NCI-H748 treated with DMSO at 0.1 percent for 48 hours (cell line): ENCODE data around the gene FAM3A.

Experiments used
- DNase-seq: peaks from one replicate; lab custom pipeline; 2025; lab: John Stamatoyannopoulos, UW

Gene FAM3A

GRCh38 chrX:154478728-154479622 lies 37.1 kb downstream of the FAM3A start, which contains the start of gene LAGE3:
Gene LAGE3, minus strand, starts transcription at chrX:154479281. Its CDS starts 366 bp downstream, at chrX:154478915.
- peak; percentile 88 for DNase-seq

- DNase-seq = no peak
Observed at GRCh38 chrX:154477891-154478477, 38.0 kb downstream of the FAM3A start.

- no peak for DNase-seq
Observed at GRCh38 chrX:154476821-154477220, 39.2 kb downstream of the FAM3A start.

GRCh38 chrX:154473683-154474082 lies 42.3 kb downstream of the FAM3A start:
- no peak for DNase-seq

- DNase-seq = no peak
Observed at GRCh38 chrX:154472685-154473632, 43.1 kb downstream of the FAM3A start.

GRCh38 chrX:154471839-154472684 lies 44.0 kb downstream of the FAM3A start:
- DNase-seq = no peak

- no peak for DNase-seq
Observed at GRCh38 chrX:154470914-154471568, 45.0 kb downstream of the FAM3A start.

- DNase-seq = no peak
Observed at GRCh38 chrX:154470434-154470833, 45.6 kb downstream of the FAM3A start.

GRCh38 chrX:154469880-154470279 lies 46.2 kb downstream of the FAM3A start:
- no peak for DNase-seq

- DNase-seq = no peak
Observed at GRCh38 chrX:154469114-154469513, 46.9 kb downstream of the FAM3A start.

GRCh38 chrX:154468217-154468616 lies 47.8 kb downstream of the FAM3A start:
- DNase-seq = no peak

GRCh38 chrX:154467556-154467955 lies 48.5 kb downstream of the FAM3A start:
- no peak for DNase-seq

GRCh38 chrX:154466907-154467306 lies 49.1 kb downstream of the FAM3A start:
- no peak for DNase-seq

- DNase-seq = no peak
Observed at GRCh38 chrX:154466036-154466435, 50.0 kb downstream of the FAM3A start.

GRCh38 chrX:154465601-154466000 lies 50.4 kb downstream of the FAM3A start:
- no peak for DNase-seq

- no peak for DNase-seq
Observed at GRCh38 chrX:154464806-154465365, 51.1 kb downstream of the FAM3A start.

- DNase-seq = no peak
Observed at GRCh38 chrX:154463611-154464220, 52.3 kb downstream of the FAM3A start.

GRCh38 chrX:154462396-154462795 lies 53.6 kb downstream of the FAM3A start:
- no peak for DNase-seq

- DNase-seq = no peak
Observed at GRCh38 chrX:154460326-154460725, 55.7 kb downstream of the FAM3A start.

- DNase-seq = no peak
Observed at GRCh38 chrX:154459832-154460231, 56.2 kb downstream of the FAM3A start.
